NCI-H1105 treated with DMSO at 0.1 percent for 48 hours (cell line): ENCODE data around the gene SPRR2A.
"Not testable (repeated sequence)": the region's sequence is repeated elsewhere in the genome, so short reads cannot be mapped to it uniquely, and the experiment has no call there.

Experiments
- DNase-seq: peaks from one replicate; lab custom pipeline; 2025; lab: John Stamatoyannopoulos, UW

SPRR2A gene

GRCh38 chr1:153024413-153024812 lies 32.9 kb downstream of the SPRR2A start:
- DNase-seq, result no peak

- no peak for DNase-seq
These were observed 34.2 kb downstream of the SPRR2A start for GRCh38 chr1:153023109-153023508.

DNA sequence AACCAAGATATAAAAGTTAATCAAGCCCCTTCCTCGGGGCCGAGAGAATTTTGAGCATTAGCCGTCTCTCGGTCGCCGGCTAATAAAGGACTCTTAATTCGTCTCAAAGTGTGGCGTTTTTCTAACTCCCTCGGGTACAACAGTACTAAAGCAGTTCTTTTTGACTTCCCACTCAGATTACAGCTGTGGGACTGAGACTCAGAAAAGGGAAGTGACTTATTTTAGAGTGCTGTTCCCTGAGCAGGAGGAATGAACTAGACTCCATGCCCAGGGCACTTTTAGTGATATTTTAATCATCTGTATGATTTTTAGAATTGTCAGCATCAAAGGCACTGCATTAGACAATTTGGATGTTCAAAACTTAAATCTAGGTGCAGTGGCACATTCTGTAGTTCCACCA lies 35.0 kb downstream of the SPRR2A start:
- not testable (repeated sequence) for DNase-seq

GRCh38 chr1:153021829-153022228 lies 35.5 kb downstream of the SPRR2A start:
- not testable (repeated sequence) for DNase-seq

DNA sequence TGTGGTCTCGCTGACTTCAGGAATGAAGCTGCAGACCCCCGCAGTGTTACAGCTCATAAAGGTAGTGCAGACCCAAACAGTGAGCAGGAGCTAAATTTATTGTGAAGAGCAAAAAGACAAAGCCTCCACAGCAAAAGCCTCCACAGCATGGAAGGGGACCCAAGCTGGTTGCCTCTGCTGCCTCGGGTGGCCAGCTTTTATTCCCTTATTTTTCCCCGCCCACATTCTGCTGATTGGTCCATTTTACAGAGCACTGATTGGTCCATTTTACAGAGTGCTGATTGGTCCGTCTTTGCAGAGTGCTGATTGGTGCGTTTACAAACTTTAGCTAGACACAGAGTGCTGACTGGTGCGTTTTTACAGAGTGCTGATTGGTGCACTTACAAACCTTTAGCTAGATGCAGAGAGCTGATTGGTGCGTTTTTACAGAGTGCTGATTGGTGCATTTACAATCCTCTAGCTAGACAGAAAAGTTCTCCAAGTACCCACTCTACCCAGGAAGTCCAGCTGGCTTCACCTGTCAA lies 46.0 kb downstream of the SPRR2A start:
- not testable (repeated sequence) for DNase-seq
